ENCODE measurements around the gene GLUD2.
"Not testable (repeated sequence)": the region's sequence is repeated elsewhere in the genome, so short reads cannot be mapped to it uniquely, and the experiment has no call there.

Gene GLUD2

DNA sequence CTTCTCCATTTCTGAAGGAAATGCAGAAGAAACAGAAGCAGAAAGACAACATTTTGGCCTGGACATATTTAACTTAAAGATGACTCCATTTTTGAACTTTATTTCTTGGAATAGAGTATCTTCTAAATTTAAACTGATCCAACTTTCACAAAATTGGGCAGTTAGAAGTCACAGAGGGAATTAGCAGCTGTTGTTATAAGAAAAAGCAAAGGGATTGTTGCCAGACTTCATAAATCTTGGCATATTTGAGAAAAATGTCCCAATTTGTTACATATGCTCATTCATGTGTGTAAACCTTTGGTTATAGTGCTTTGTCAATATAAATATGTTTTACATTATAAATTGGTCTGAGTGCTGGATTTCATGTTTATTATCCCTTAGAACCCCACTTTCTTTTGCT lies 3.4 kb downstream of the GLUD2 start:
- Histone ChIP-seq H3K27ac (replicated peaks) (no peak overlapping the region), H3K4me3 (replicated peaks; ENCODE audit: insufficient read depth, low read length) (no peak overlapping the region), H3K27me3 (ENCODE audit: insufficient read depth, poor library complexity, severe bottlenecking) (no peaks in the 10 kb centered on the region)
- TF ChIP-seq, protein P1, sequence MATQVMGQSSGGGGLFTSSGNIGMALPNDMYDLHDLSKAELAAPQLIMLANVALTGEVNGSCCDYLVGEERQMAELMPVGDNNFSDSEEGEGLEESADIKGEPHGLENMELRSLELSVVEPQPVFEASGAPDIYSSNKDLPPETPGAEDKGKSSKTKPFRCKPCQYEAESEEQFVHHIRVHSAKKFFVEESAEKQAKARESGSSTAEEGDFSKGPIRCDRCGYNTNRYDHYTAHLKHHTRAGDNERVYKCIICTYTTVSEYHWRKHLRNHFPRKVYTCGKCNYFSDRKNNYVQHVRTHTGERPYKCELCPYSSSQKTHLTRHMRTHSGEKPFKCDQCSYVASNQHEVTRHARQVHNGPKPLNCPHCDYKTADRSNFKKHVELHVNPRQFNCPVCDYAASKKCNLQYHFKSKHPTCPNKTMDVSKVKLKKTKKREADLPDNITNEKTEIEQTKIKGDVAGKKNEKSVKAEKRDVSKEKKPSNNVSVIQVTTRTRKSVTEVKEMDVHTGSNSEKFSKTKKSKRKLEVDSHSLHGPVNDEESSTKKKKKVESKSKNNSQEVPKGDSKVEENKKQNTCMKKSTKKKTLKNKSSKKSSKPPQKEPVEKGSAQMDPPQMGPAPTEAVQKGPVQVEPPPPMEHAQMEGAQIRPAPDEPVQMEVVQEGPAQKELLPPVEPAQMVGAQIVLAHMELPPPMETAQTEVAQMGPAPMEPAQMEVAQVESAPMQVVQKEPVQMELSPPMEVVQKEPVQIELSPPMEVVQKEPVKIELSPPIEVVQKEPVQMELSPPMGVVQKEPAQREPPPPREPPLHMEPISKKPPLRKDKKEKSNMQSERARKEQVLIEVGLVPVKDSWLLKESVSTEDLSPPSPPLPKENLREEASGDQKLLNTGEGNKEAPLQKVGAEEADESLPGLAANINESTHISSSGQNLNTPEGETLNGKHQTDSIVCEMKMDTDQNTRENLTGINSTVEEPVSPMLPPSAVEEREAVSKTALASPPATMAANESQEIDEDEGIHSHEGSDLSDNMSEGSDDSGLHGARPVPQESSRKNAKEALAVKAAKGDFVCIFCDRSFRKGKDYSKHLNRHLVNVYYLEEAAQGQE (IDR thresholded peaks at IDR 0.05; ENCODE audit: insufficient replicate concordance, low read depth): no peak
- TF ChIP-seq SPI1 (IDR thresholded peaks at IDR 0.05; ENCODE audit: borderline replicate concordance, low read depth) (no peak), POLR2AphosphoS5 (IDR thresholded peaks at IDR 0.05; ENCODE audit: low read depth) (no peak)
- TF ChIP-seq, protein P2, sequence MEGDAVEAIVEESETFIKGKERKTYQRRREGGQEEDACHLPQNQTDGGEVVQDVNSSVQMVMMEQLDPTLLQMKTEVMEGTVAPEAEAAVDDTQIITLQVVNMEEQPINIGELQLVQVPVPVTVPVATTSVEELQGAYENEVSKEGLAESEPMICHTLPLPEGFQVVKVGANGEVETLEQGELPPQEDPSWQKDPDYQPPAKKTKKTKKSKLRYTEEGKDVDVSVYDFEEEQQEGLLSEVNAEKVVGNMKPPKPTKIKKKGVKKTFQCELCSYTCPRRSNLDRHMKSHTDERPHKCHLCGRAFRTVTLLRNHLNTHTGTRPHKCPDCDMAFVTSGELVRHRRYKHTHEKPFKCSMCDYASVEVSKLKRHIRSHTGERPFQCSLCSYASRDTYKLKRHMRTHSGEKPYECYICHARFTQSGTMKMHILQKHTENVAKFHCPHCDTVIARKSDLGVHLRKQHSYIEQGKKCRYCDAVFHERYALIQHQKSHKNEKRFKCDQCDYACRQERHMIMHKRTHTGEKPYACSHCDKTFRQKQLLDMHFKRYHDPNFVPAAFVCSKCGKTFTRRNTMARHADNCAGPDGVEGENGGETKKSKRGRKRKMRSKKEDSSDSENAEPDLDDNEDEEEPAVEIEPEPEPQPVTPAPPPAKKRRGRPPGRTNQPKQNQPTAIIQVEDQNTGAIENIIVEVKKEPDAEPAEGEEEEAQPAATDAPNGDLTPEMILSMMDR (IDR thresholded peaks at IDR 0.05; ENCODE audit: insufficient read depth, low read length): no peak
- no peak for DNase-seq (ENCODE audit: low read depth in 1 of 2, low spot score in 1 of 2)

DNA sequence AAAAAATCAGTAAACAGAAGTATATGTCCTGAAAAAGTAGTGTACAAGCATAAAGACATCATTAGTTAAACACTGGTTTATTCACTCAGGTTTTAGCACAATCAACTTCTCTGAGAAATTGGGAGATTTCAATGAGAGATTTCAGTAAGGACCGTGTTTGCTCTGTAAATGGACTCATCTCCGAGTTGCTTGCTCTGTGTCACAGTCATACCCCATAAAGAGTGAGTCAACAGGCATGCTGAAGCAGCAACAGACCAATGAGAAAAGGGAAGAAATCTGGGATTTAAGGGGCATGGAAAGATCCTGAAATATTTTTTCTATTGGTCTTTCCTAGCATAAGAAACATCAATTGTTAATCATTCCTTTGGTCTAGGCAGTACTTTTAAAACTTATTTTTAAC lies 4.7 kb downstream of the GLUD2 start:
- Histone ChIP-seq H3K27ac (replicated peaks) (no peak overlapping the region), H3K4me3 (replicated peaks; ENCODE audit: insufficient read depth, low read length) (no peak overlapping the region), H3K27me3 (ENCODE audit: insufficient read depth, poor library complexity, severe bottlenecking) (no peaks in the 10 kb centered on the region)
- TF ChIP-seq, protein P2 (IDR thresholded peaks at IDR 0.05; ENCODE audit: insufficient read depth, low read length): no peak
- no peak for DNase-seq (ENCODE audit: low read depth in 1 of 2, low spot score in 1 of 2)

DNA sequence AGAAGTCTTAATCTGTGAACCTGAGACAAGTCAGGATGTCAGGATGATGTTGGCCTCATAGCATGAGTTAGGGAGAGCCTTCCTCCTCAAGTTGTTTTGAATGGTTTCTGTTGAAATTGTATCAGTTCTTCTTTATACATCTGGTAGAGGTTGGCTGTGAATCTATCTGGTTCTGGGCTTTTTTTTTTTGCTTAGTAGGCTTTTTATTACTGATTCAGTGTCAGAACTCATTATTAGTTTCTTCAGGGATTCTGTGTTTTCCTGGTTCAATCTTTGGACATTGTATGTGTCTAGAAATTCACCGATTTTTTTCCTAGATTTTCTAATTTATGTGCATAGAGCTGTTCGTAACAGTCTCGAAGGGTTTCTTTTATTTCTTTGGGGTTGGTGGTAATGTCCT lies 14.9 kb downstream of the GLUD2 start:
- TF ChIP-seq, protein P1 (IDR thresholded peaks at IDR 0.05; ENCODE audit: insufficient replicate concordance, low read depth): no peak
- TF ChIP-seq, protein P2 (IDR thresholded peaks at IDR 0.05; ENCODE audit: insufficient read depth, low read length): no peak
- TF ChIP-seq POLR2AphosphoS5 (IDR thresholded peaks at IDR 0.05; ENCODE audit: low read depth) (no peak), SPI1 (IDR thresholded peaks at IDR 0.05; ENCODE audit: borderline replicate concordance, low read depth) (no peak), GABPA (IDR thresholded peaks at IDR 0.05; ENCODE audit: low read depth) (no peak)
- no peak for DNase-seq (ENCODE audit: low read depth in 1 of 2, low spot score in 1 of 2)
- no peak overlapping the region for H3K4me3 ChIP-seq (replicated peaks; ENCODE audit: insufficient read depth, low read length)
- H3K27ac ChIP-seq (replicated peaks): no peak overlapping the region
- no peaks in the 10 kb centered on the region for H3K27me3 ChIP-seq (ENCODE audit: insufficient read depth, poor library complexity, severe bottlenecking)

DNA sequence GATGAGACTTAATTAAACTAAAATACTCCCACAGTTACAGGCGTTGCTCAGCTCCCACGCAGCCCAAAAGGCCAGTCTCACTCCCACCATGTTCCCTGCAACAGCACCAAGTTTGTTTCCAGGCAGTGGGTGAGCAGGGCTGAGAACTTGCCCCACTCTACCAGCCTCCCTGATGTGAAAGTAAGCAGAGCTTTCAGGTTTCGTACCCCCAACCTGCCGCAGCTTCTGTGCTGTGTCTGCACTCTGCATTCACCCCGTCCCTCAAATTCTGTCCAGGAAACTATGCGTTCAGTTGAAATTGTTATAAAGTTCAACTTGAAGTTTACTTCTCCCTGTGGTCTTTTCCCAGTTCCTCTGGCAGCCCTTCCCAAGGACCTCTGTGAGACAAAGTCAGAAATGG lies 17.2 kb downstream of the GLUD2 start:
- H3K27me3 ChIP-seq (ENCODE audit: insufficient read depth, poor library complexity, severe bottlenecking): no peaks in the 10 kb centered on the region
- DNase-seq (ENCODE audit: low read depth in 1 of 2, low spot score in 1 of 2): no peak
- H3K4me3 ChIP-seq (replicated peaks; ENCODE audit: insufficient read depth, low read length): no peak overlapping the region
- TF ChIP-seq GABPA (IDR thresholded peaks at IDR 0.05; ENCODE audit: low read depth): no peak
- TF ChIP-seq SPI1 (IDR thresholded peaks at IDR 0.05; ENCODE audit: borderline replicate concordance, low read depth): no peak
- TF ChIP-seq, protein P2 (IDR thresholded peaks at IDR 0.05; ENCODE audit: insufficient read depth, low read length): no peak
- TF ChIP-seq POLR2AphosphoS5 (IDR thresholded peaks at IDR 0.05; ENCODE audit: low read depth): no peak
- TF ChIP-seq, protein P1 (IDR thresholded peaks at IDR 0.05; ENCODE audit: insufficient replicate concordance, low read depth): no peak
- no peak overlapping the region for H3K27ac ChIP-seq (replicated peaks)

DNA sequence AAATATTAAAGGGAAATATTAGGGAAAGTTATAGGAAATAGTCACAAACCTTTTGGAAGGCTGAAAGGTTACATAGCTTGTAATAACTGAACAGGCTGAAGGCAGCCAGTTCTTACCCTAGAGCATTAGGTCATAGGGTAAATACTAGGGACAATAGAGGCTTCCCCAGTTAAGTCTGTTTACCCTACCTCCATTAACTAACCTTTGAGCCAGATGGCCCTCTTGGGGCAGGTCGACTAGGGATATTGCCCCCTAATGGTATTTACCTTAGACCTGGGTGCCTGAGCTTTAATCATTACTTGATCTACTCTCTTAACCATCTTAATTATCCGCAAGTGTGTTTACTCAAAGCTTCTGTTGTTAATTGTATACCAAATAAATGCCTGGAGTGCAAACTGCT lies 36.8 kb downstream of the GLUD2 start:
- not testable (repeated sequence) for H3K27me3 ChIP-seq (ENCODE audit: insufficient read depth, poor library complexity, severe bottlenecking); H3K4me3 ChIP-seq (replicated peaks; ENCODE audit: insufficient read depth, low read length); DNase-seq (ENCODE audit: low read depth in 1 of 2, low spot score in 1 of 2); H3K27ac ChIP-seq (replicated peaks)

Data from HL-60 (cell line).